ENCODE measurements around the gene BEGAIN. TPM values are rescaled to one million over a fixed set of nuclear protein-coding genes. Genes with fewer than 3 reads are reported as not detected.
A peak's percentile ranks its signal among the peaks of the same experiment; 100 is the strongest.

Gene BEGAIN
- total and polyA plus RNA-seq, 2 experiments from 2014 or later = 1.4 to 2.5 TPM

GRCh38 chr14:100525615-100526014 lies 61.6 kb downstream of the BEGAIN start:
- no peak overlapping the region for H3K27ac ChIP-seq
- no peaks in the 10 kb centered on the region for H3K36me3 ChIP-seq (replicated peaks; ENCODE audit: insufficient read depth, low read depth)
- no peaks in the 10 kb centered on the region for H3K79me2 ChIP-seq
- H3K4me1 ChIP-seq (ENCODE audit: insufficient read depth) = no peaks in the 10 kb centered on the region
- H3K9me2 ChIP-seq (replicated peaks; ENCODE audit: insufficient read depth) = no peaks in the 10 kb centered on the region
- TF ChIP-seq EZH2 (IDR thresholded peaks at IDR 0.05; ENCODE audit: borderline replicate concordance) (no peak), CTCF (IDR thresholded peaks at IDR 0.05; ENCODE audit: poor library complexity) (no peak), EZH2phosphoT487 (IDR thresholded peaks at IDR 0.05; ENCODE audit: low read depth, severe bottlenecking, unreplicated experiment) (no peak)
- no peak overlapping the region for H3K4me3 ChIP-seq
- H3K4me2 ChIP-seq = no peak overlapping the region
- no peaks in the 10 kb centered on the region for H4K20me1 ChIP-seq (ENCODE audit: insufficient read depth, poor library complexity, severe bottlenecking)
- H3K9me3 ChIP-seq (ENCODE audit: low read depth) = no peaks in the 10 kb centered on the region
- no peak for DNase-seq (ENCODE audit: low spot score)
- WGBS (ENCODE audit: low lambda C conversion rate, missing lambda C conversion rate) = 93% methylated on average over 11 of the region's 11 CpGs
- H3K27me3 ChIP-seq = no peaks in the 10 kb centered on the region
- no peak overlapping the region for H2AFZ ChIP-seq

GRCh38 chr14:100524933-100525243 lies 62.3 kb downstream of the BEGAIN start:
- no peaks in the 10 kb centered on the region for H3K79me2 ChIP-seq
- peak; percentile 35 for DNase-seq (ENCODE audit: low spot score)
- no peaks in the 10 kb centered on the region for H4K20me1 ChIP-seq (ENCODE audit: insufficient read depth, poor library complexity, severe bottlenecking)
- H3K4me3 ChIP-seq = no peak overlapping the region
- 68% methylated on average over 8 of the region's 8 CpGs for WGBS (ENCODE audit: low lambda C conversion rate, missing lambda C conversion rate)
- H3K27ac ChIP-seq = no peak overlapping the region
- no peaks in the 10 kb centered on the region for H3K9me2 ChIP-seq (replicated peaks; ENCODE audit: insufficient read depth)
- H2AFZ ChIP-seq = no peak overlapping the region
- H3K4me1 ChIP-seq (ENCODE audit: insufficient read depth) = no peaks in the 10 kb centered on the region
- H3K9me3 ChIP-seq (ENCODE audit: low read depth) = no peaks in the 10 kb centered on the region
- no peaks in the 10 kb centered on the region for H3K36me3 ChIP-seq (replicated peaks; ENCODE audit: insufficient read depth, low read depth)
- no peak overlapping the region for H3K4me2 ChIP-seq
- no peaks in the 10 kb centered on the region for H3K27me3 ChIP-seq
- no peak for TF ChIP-seq EZH2 (IDR thresholded peaks at IDR 0.05; ENCODE audit: borderline replicate concordance)
- peak; percentile 45 for TF ChIP-seq CTCF (IDR thresholded peaks at IDR 0.05; ENCODE audit: poor library complexity)

GRCh38 chr14:100524233-100524932 lies 62.8 kb downstream of the BEGAIN start:
- H3K4me1 ChIP-seq (ENCODE audit: insufficient read depth) = no peaks in the 10 kb centered on the region
- no peaks in the 10 kb centered on the region for H4K20me1 ChIP-seq (ENCODE audit: insufficient read depth, poor library complexity, severe bottlenecking)
- TF ChIP-seq EZH2phosphoT487 (IDR thresholded peaks at IDR 0.05; ENCODE audit: low read depth, severe bottlenecking, unreplicated experiment) (no peak), CTCF (IDR thresholded peaks at IDR 0.05; ENCODE audit: poor library complexity) (no peak), EZH2 (IDR thresholded peaks at IDR 0.05; ENCODE audit: borderline replicate concordance) (no peak)
- H3K4me3 ChIP-seq = no peak overlapping the region
- no peak overlapping the region for H3K4me2 ChIP-seq
- DNase-seq (ENCODE audit: low spot score) = peak; percentile 3
- no peaks in the 10 kb centered on the region for H3K27me3 ChIP-seq
- no peak overlapping the region for H3K27ac ChIP-seq
- no peaks in the 10 kb centered on the region for H3K9me3 ChIP-seq (ENCODE audit: low read depth)
- no peak overlapping the region for H2AFZ ChIP-seq
- no peaks in the 10 kb centered on the region for H3K36me3 ChIP-seq (replicated peaks; ENCODE audit: insufficient read depth, low read depth)
- H3K79me2 ChIP-seq = no peaks in the 10 kb centered on the region
- no peaks in the 10 kb centered on the region for H3K9me2 ChIP-seq (replicated peaks; ENCODE audit: insufficient read depth)
- WGBS (ENCODE audit: low lambda C conversion rate, missing lambda C conversion rate) = 85% methylated on average over 12 of the region's 12 CpGs

GRCh38 chr14:100523843-100524169 lies 63.4 kb downstream of the BEGAIN start:
- no peaks in the 10 kb centered on the region for H4K20me1 ChIP-seq (ENCODE audit: insufficient read depth, poor library complexity, severe bottlenecking)

More at GRCh38 chr14:100523843-100524169, 63.4 kb downstream of the BEGAIN start:
- Histone ChIP-seq H3K27me3 (no peaks in the 10 kb centered on the region), H3K9me2 (replicated peaks; ENCODE audit: insufficient read depth) (no peaks in the 10 kb centered on the region), H2AFZ (no peak overlapping the region), H3K9me3 (ENCODE audit: low read depth) (no peaks in the 10 kb centered on the region), H3K36me3 (replicated peaks; ENCODE audit: insufficient read depth, low read depth) (no peaks in the 10 kb centered on the region), H3K4me1 (ENCODE audit: insufficient read depth) (no peaks in the 10 kb centered on the region), H3K4me3 (no peak overlapping the region), H3K79me2 (no peaks in the 10 kb centered on the region), H3K4me2 (no peak overlapping the region), H3K27ac (no peak overlapping the region)
- WGBS (ENCODE audit: low lambda C conversion rate, missing lambda C conversion rate) = 80% methylated on average over 8 of the region's 8 CpGs
- no peak for TF ChIP-seq EZH2phosphoT487 (IDR thresholded peaks at IDR 0.05; ENCODE audit: low read depth, severe bottlenecking, unreplicated experiment)
- no peak for TF ChIP-seq EZH2 (IDR thresholded peaks at IDR 0.05; ENCODE audit: borderline replicate concordance)
- no peak for TF ChIP-seq CTCF (IDR thresholded peaks at IDR 0.05; ENCODE audit: poor library complexity)
- no peak for DNase-seq (ENCODE audit: low spot score)

Measured in hepatocyte (in vitro differentiated cells).